ENCODE results near the gene GPC6.

Gene GPC6

DNA sequence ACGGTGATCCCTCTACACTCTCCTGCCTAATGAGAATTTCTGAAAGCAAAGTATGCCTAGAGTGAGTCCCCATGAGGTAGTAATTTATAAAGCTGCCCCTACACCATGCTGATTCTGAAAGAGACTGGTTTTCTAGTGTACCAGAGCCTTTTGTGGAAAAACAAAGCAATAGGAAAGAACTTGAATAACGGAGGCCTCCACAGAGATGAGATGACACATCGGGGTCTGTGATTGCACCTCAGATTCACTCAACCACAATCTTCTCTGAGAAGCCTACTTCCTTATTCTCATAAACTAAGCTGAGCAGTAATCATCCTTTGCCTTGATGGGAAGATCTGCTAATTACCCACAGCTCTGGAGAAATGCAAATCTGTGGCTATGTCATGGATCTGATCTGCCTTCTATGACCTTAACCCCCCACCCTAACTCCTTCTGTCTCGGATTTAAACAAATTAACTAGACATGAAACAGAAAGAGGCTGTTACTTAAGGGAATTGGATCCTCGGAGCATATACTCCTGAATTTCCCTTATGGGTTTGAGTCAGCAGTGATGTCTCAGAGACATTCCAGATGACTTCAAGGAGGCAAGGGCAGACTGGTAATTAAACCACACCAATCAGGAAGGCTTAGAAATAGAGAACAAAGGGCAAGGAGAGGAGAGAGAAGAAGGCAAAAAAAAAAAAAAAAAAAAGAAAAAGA lies 1124.8 kb downstream of the GPC6 start:
- no peak for DNase-seq
- peak; percentile 90 for ATAC-seq

DNA sequence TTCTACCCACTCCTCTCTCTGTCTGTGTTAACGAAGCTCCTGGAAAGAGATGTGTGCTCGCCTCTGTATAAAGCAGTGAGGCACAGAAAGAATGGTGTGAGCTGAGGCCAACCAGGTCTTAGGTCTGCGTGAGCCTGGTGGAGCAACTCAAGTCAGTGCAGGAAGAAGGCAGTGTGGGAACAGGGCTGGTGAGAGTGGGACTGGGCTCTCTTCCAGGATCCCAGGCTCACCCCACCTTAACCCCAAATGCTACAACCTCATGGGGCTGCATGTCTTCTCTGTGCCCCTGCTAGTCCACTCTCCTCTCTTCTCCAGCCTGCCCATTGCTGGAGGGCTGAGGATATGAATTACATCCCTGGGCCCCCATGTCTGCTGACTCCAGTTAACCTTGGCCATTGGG lies 1125.5 kb downstream of the GPC6 start:
- peak; percentile 34 for ATAC-seq

DNA sequence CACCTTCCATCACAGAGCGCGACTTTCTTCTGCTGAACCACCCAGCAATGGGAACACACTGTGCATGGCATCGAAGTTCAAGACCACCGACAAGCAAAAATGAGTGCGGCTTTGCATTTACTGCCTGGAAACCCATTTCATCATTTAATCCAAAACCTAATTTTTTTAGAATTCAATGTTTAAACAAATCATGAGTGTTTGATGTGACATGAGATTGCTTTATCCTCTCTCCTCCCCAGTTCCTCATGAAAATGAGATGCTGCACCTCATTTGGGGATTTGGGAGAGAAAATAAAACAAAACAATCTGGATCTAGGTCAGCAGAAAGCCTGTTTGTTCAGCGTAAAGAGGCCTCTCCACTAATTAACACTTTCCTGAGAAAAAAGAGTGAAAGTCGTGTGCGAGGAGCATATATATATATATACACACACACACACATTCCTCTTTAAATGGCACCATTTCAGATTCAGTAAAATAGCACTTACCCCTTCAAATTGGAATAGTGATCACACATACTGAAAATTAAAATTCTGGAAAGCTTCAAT lies 1126.6 kb downstream of the GPC6 start:
- DNase-seq (no peak), ATAC-seq (no peak)

More for the DNA sequence above, 1125.5 kb downstream of the GPC6 start:
- DNase-seq: no peak

DNA sequence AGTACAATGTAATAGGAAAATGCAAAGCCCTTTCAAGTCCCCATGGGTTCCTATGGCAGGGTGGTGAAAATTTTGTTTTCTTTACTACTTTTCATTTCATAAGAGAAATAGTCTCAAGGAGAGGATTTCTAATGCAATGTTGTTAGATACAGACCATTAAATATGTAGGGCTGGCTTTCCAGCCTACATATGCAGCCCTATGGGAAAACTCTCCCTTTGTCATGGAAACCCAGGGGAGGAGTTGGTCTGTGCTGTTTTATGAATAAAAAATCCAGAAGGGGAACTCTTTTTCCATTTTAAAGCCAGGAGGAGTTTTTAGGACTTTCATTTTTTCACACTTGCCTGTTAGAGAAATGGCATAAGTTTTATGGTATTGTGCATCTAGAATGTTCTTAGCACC lies 1133.3 kb downstream of the GPC6 start:
- no peak for ATAC-seq

DNA sequence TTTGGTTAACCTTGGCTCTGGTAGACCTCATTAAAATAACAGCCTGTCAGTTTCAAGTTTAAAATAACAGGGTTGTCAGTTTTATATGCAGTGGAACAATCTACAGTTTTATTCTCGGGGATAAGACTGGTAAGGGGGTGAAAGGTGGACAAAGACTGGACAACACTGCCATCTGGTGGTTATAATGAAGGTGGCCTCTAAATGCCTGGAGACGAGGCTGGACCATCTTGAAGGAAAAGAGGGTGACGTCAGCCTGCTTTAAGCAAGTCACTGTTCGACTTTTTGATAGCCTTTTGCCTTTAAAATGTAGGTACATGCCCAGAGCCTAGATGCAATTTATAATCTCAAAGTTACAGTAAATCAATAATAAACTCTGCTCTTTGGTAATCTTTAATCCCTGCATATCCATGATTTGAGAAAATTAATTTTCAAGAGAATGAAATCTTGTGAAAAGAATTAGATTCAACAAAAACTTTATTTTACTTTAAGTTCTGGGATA lies 1135.9 kb downstream of the GPC6 start:
- peak; percentile 98 for ATAC-seq
- DNase-seq: peak; percentile 62

More for the DNA sequence above, 1133.3 kb downstream of the GPC6 start:
- DNase-seq: no peak

DNA sequence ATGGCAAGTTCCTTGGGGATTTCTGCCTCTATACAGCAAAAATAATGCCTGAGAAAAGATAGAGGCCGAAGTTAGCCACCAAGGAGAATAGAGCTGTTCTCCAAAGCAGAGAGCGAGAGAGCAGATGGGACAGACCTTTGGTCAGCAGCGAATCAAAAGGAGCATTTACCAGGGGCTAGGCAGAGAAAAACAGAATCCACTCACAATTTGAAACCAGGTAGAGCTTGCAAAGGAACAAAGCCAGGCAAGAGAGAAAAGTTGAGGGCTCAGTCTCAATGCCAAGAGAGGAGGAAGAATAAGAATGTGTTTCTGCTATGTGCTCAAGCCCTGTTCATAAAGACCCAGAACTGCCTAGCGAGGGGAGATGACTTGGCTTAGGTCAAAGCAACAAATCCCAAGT lies 1140.1 kb downstream of the GPC6 start:
- DNase-seq (no peak), ATAC-seq (no peak)

DNA sequence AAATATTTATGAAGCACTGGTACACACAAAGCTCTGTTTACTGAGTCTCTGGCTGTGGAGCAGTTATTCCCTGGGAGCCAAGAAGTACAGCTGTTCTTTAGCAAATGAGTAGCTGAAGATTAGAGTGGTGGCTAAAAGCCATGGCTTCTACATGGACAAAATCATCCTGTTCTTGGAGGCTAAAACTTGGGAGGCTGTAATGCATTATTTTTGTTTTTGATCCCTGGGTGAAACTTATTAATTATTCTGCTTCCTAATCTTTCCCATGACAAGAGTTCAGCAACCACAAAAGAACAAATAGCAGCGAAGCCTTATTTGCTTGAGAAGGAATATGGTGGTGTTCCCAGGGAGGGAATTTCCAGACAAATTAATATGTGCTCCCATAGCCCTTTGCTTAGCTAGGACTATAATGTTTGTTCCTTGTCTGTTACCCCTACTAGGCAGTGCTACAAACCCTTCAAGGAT lies 1143.4 kb downstream of the GPC6 start:
- DNase-seq (no peak), ATAC-seq (no peak)

DNA sequence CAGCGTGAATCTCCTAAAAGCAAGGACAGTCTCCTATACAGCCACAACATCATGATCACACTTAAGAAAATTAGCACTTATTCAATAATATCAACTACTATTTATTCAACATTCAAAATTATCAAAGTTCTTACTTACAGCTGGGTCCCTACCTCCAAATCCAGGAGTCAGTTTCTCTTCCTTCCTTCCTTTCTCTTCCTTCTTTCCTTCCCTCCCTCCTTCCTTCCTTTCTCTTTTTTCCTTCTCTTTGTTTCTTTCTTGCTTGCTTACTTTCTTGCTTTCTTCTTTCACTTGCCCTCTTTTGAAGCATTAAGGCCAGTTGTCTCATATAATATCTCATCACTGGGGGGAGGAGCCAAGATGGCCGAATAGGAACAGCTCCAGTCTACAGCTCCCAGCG lies 1145.2 kb downstream of the GPC6 start:
- no peak for DNase-seq

DNA sequence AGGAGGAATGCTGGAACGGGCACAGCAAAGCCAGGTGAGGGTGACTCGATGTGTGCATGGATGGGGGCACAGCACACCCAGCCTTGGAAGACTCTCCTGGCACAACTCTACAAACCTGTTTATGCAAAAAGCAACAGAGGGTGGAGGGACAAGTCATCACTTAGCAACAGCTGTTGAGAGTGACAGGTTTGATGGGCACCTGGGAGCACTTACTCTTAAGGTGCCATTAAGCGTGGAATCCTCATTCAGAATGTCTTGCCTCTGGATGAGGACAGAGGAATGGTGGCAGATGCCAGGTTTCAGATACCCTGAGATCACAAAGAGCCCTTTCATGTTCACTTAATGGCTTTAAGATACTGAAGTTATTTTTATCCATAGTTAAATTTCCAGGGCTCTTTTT lies 1155.9 kb downstream of the GPC6 start:
- DNase-seq (no peak), ATAC-seq (no peak)

More for the DNA sequence above, 1145.2 kb downstream of the GPC6 start:
- no peak for ATAC-seq

DNA sequence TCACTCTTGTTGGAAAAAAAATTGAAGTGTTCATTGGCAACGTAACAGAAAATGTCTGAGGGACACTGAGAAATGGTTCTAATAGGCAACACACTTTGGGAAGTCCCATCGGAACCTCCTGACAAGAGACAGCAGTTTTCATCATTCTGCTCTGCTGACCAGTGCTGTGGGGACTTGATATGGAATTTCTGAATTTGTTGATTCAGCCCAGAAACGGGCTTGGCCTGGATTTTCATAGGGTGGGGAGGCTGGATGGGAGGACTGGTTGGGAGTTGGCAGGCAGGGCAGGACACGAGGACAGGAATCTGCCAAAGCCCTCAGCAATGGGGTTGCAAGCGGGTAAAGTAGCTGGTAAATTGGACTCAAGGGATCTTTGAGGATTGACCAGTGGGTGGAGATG lies 1156.4 kb downstream of the GPC6 start:
- no peak for DNase-seq

DNA sequence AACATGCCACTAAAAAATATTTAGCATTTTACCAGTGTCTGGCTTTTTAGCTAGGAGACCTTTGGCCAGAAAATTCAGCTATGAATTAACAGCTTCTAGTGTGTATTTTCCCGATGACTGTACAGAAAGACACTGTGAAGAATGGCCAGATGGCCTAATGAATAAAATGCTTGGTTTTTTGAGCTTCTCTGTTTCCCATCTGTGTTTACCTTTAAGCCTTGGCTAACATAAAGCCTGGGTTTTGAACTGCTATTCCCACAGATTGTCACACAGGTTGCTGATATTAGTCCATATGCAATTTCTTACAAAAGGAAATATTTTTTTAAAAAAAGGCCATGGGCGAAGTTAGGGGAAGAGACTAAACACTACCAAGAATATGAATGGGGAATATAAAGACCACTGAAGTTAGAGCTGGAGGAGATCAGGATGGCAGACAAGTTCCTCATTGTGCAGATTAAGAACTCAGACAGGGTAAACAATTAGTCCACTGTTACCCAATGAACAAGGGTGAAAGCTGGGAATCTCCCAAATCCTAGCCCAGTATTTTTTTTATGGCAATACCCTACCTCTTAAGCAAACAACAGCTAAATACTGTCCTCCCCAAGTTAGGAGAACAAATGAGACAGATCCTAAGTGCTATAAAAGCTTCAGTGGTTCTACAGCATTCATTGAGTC lies 1157.8 kb downstream of the GPC6 start:
- no peak for DNase-seq
- no peak for ATAC-seq

More for the DNA sequence above, 1156.4 kb downstream of the GPC6 start:
- ATAC-seq: no peak

DNA sequence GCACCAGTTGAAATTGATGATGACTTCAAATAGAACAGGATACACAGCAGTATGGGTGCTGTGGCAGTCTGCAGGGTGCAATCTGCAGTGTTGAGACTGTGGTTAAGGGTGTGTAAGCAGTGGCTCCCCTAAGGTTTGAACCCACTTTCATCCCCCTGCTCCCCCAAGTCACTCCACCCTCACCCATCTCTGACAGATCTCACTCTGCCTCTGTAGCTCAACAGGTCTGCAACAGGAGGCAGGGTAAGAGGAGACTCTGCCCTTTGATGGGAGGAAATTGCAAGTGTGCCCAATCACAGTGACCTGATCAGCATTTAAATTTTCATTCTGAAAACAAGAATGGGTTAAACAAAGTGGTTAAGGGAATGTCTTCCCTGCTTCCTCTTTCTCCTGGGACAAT lies 1160.4 kb downstream of the GPC6 start:
- no peak for ATAC-seq
- no peak for DNase-seq

DNA sequence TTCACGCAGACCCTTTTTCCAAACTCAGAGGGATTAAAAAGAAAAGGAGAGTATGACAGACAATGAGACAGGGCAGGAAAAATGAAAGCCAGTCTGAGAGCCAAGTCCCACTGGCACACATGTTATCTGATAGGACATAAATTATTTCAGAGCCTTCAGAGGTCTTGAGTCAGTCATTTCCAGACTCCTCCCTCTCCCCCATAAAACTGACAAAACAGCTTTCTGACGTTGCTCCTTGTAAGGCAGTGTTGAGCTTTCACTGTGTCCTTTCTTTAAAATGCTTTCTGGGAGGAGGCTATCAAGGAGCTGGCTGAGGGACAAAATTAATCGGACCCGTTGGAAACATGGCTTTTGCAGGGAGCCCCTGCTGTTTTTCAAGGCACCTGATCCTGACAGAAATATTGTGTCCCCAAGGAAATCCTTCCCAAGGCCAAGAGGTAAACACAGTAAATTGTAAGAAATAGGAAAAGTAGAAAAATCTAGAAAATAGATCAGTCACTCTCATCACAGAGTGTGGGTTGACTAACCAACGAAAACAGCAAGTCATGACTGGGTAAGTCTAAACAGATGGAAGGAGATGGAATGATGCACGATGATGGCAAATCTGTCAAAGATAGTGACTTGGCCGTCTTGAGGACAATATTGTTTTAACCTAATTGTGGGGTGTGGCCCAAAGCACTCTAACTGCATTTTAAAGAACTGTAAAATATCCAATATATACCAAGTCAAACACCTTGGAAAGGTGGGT lies 1163.2 kb downstream of the GPC6 start:
- ATAC-seq: no peak

DNA sequence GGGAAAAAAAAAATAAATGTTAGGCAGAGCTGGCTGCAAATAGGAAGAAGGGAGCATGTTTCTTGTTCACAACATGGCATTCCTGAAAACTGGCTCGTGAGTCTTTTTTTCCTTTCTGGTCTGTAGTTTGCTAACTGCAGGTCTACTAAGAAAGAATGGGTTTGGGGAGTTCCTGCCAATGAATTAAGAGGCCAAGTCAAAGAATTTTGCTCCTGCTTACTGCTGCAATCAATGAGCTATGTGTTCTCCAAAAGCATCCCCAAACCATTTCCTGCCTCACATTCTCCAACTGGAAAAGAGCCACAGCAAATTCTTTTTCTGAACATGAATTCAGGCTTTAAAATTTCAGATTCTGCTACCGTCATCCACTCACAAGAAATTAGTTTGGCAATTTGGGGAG lies 1164.3 kb downstream of the GPC6 start:
- ATAC-seq (no peak), DNase-seq (no peak)

More for the DNA sequence above, 1163.2 kb downstream of the GPC6 start:
- DNase-seq: no peak

DNA sequence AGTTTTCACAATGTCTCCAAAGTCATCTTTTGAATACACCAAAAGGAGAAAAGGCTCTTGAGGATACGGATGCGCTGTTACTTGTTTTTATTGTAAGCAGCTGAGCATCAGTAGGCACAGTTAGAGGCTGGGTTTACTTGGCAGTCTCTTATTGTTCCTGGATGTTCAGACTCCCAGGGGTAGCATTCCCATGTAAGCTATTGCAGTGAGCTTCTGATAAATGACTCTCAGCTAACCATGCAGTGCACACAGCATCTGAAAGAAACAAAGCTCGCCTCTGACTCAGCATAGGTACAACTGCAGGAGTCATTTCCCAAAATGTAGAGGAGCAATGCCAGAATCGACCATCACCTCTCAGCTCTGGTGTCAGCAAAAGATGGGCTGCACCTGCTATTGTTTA lies 1168.1 kb downstream of the GPC6 start:
- no peak for DNase-seq
- ATAC-seq: no peak

DNA sequence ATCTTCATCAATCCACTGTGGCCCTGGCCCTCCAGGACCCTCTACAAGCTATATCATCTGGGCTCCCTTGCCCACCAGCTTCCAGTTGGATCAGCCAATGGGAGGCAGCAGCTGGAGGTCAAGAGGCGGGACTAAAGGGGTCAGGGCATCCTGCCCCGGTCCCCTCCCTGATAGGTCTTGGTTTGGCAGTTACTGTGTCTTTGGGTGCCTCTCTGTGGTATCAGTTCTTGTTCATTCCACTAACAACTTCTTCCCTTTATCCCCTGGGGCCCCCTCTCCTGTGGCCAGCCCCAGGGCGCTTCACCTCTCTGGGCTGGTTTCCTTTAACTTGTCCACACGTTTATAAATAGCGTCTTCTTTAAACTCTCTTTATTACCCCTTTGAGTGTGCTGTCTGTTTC lies 1169.3 kb downstream of the GPC6 start:
- no peak for DNase-seq
- no peak for ATAC-seq

DNA sequence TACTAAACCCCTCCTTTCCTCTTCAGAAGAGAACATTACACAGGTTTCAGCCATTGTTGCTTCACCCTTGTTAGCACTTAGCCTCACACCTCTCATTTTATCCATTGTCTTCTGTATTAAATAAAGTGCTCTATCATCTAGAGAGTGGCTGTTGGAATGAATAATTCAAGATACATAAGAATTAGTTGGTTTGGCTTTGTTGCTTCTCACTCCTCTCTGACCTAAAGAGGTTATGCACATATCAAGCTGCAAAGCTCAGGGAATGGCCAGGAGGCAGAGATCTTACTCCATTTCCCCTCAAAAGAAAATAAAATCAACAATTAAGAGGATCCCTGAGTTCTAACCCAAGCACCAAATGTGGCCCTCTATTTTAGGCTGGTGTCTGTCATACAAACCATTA lies 1173.2 kb downstream of the GPC6 start:
- ATAC-seq (no peak), DNase-seq (no peak)

DNA sequence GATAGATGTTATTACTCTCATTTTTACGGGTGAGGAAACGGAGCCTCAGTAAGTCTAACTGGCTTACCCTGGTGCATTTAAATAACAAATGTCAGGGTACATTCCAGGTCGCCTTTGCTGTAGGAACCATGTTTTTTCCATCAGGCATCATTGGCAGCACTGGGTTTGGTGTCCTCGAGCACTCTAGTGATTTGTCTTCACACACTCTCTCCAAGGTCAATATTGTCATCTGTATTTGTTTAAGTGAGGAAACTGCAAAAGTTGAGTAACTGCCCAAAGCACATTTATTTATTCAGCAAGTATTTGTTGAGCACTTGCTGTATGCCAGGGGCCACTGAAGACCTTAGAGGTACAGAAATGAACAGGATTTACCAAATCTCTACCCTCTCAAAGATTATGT lies 1174.3 kb downstream of the GPC6 start:
- ATAC-seq (no peak), DNase-seq (no peak)

DNA sequence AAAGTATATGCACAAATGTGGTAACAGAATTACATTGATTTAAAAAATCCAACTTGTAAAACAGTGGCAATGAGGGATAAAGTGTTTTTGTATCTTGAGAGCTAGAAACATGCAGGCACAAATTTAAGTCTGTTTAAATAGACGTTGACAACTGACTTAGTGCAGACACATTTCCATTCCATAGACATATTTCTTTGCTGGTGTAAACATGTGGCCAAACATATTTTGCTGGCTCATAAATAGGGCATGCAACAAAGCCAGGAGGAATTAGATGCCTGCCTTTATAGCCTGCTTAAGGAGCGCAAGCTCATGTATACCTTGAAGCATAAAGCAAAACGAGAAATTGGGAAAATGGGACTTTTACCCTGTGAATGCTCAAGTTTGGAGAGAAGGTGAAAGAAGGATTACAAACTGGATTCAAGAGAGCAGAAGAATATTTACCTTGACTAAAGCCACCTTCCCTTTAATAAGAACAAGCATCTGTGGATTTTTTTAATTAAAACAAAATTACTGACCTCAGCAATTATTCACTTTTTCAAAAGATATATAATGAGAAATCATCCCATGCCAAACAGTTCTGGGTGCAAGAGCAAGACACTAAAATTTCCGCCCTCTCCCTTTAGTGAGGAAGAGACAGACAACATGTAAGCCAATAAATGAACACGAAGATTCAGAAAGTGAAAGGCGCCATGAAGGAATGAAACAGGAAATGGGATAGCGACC lies 1181.9 kb downstream of the GPC6 start:
- DNase-seq (no peak), ATAC-seq (no peak)

DNA sequence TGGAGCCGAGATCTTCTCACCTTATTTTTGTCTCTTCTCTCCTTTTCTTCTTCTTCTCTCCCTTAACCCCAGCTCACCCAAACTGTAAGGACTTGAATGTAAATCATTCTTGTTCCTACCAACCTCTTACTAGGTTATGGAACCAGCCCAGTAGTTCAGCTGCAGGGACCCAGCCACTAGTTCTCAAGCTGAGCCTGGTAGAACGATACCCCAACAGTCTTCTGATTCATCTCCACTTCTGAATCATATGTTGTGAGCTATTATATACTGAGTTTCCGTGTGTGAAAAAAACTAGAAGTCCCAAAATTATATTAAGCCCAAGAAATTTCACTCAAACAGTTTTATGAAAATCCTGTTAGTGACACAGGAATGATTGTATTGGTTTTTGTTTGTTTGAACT lies 1185.1 kb downstream of the GPC6 start:
- DNase-seq (no peak), ATAC-seq (peak; percentile 92)

DNA sequence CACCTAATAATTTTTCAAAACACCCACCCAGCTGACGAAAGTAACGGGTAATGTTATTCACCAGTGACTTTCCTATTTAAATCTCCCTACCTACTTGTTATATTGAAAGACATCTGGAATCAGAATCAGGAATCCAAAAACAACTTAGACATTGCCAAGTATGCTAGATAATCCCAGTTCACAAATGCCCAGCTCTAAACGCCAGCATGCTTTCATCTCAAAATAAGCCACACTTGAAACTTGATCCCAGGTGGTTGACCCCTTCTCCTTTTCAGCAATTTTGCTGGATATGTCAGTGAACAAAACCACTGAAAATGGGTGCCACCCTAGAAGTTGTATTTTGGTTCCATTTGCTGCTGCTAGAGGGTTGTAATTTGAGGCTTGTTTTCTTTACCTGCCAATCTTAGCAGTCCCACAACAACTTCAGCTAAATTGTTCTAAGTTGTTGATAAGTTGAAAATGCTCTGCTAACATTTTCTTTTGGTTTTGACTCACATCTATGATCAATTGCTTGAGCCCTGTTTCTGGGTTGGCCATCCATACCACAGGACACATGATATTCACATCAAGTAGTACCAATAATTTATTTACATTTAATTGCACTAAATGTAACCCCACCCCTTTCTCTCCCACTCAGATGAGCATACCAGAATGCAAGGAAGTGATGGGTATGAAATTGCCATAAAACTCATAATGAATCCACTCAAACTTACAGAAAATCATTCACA lies 1186.4 kb downstream of the GPC6 start:
- no peak for DNase-seq
- no peak for ATAC-seq

Data from stimulated activated naive CD8-positive, alpha-beta T cell treated with anti-CD3 and anti-CD28 coated beads, Interleukin-15, Interleukin-2, amounts not matched to agents 100 U/mL and 50 U/mL, for 24 hours (primary cell).